ENCODE measurements around the gene RPL14.

RPL14 gene

GRCh38 chr3:40427045-40427669 lies 30.0 kb upstream of the RPL14 start:
- Mint-ChIP-seq H3K27me3 (ENCODE audit: low read depth, poor library complexity) (peaks cover 7% of the 10 kb centered on the region), H3K27ac (no peak overlapping the region), H3K4me1 (no peaks in the 10 kb centered on the region), H3K4me3 (no peak overlapping the region), H3K9me3 (no peaks in the 10 kb centered on the region), H3K36me3 (ENCODE audit: low read depth) (no peaks in the 10 kb centered on the region)
- no peak for TF ChIP-seq CTCF (IDR thresholded peaks at IDR 0.05)
- no peak for DNase-seq

- Mint-ChIP-seq H3K9me3 (no peaks in the 10 kb centered on the region), H3K36me3 (ENCODE audit: low read depth) (no peaks in the 10 kb centered on the region), H3K27ac (no peak overlapping the region), H3K27me3 (ENCODE audit: low read depth, poor library complexity) (peaks cover 5% of the 10 kb centered on the region), H3K4me3 (no peak overlapping the region), H3K4me1 (no peaks in the 10 kb centered on the region)
- TF ChIP-seq CTCF (IDR thresholded peaks at IDR 0.05): no peak
- no peak for DNase-seq
These were observed 24.3 kb upstream of the RPL14 start for GRCh38 chr3:40432793-40433192.

GRCh38 chr3:40437889-40438288 lies 19.2 kb upstream of the RPL14 start:
- Mint-ChIP-seq H3K27ac (no peak overlapping the region), H3K27me3 (ENCODE audit: low read depth, poor library complexity) (peaks cover 10% of the 10 kb centered on the region), H3K4me1 (no peaks in the 10 kb centered on the region), H3K36me3 (ENCODE audit: low read depth) (no peaks in the 10 kb centered on the region), H3K4me3 (no peak overlapping the region), H3K9me3 (no peaks in the 10 kb centered on the region)
- no peak for DNase-seq
- TF ChIP-seq CTCF (IDR thresholded peaks at IDR 0.05): no peak

- no peak for TF ChIP-seq CTCF (IDR thresholded peaks at IDR 0.05)
- no peak for DNase-seq
- Mint-ChIP-seq H3K27ac (no peak overlapping the region), H3K9me3 (no peaks in the 10 kb centered on the region), H3K4me3 (no peak overlapping the region), H3K27me3 (ENCODE audit: low read depth, poor library complexity) (peaks cover 18% of the 10 kb centered on the region), H3K4me1 (peaks cover 9% of the 10 kb centered on the region), H3K36me3 (ENCODE audit: low read depth) (no peaks in the 10 kb centered on the region)
These were observed 12.1 kb upstream of the RPL14 start for GRCh38 chr3:40445062-40445461.

- H3K36me3 Mint-ChIP-seq (ENCODE audit: low read depth): no peaks in the 10 kb centered on the region
- TF ChIP-seq CTCF (IDR thresholded peaks at IDR 0.05): no peak
- no peak overlapping the region for H3K4me3 Mint-ChIP-seq
- no peaks in the 10 kb centered on the region for H3K9me3 Mint-ChIP-seq
- H3K27ac Mint-ChIP-seq: no peak overlapping the region
- peaks cover 9% of the 10 kb centered on the region for H3K4me1 Mint-ChIP-seq
- no peak for DNase-seq
- peaks cover 15% of the 10 kb centered on the region for H3K27me3 Mint-ChIP-seq (ENCODE audit: low read depth, poor library complexity)
These were observed 11.3 kb upstream of the RPL14 start for GRCh38 chr3:40445880-40446279.

- Mint-ChIP-seq H3K36me3 (ENCODE audit: low read depth) (no peaks in the 10 kb centered on the region), H3K9me3 (no peaks in the 10 kb centered on the region), H3K4me3 (no peak overlapping the region), H3K27ac (no peak overlapping the region), H3K27me3 (ENCODE audit: low read depth, poor library complexity) (peaks cover 2% of the 10 kb centered on the region), H3K4me1 (peaks cover 33% of the 10 kb centered on the region)
- DNase-seq: no peak
- TF ChIP-seq CTCF (IDR thresholded peaks at IDR 0.05): no peak
These were observed 6.7 kb upstream of the RPL14 start for GRCh38 chr3:40450438-40450837.

Measured in nephron progenitor cell (in vitro differentiated cells).